ENCODE data around the gene HEPACAM.

GRCh38 chr11:124945826-124946225 is 10.0 kb upstream of the HEPACAM start:
- no peak for TF ChIP-seq POLR2A (IDR thresholded peaks at IDR 0.05; ENCODE audit: low read length)
- TF ChIP-seq GATA1 (IDR thresholded peaks at IDR 0.05; ENCODE audit: low read depth, low read length) = no peak
